IPS-20b (cell line): ENCODE data around the gene MYO1F.
"Not testable (repeated sequence)": the region's sequence is repeated elsewhere in the genome, so short reads cannot be mapped to it uniquely, and the experiment has no call there.

ENCODE experiments used
- H3K27ac ChIP-seq: one replicate; pipeline ENCODE4 v1.5.1; 2013; ENCODE audit warnings: low read length
- H3K27me3 ChIP-seq: 2 replicates; pipeline ENCODE4 v1.6.1; 2013; ENCODE audit warnings: mild to moderate bottlenecking, low read length, inconsistent platforms; ENCODE audit not compliant: insufficient read depth
- H3K36me3 ChIP-seq: 2 replicates; pipeline ENCODE4 v1.6.1; 2013; ENCODE audit warnings: low read depth, mild to moderate bottlenecking, inconsistent platforms, low read length, moderate library complexity; ENCODE audit not compliant: insufficient read depth
- H3K4me1 ChIP-seq: 2 replicates; pipeline ENCODE4 v1.6.1; 2013; ENCODE audit warnings: mild to moderate bottlenecking, control low read depth, inconsistent platforms, low read length, moderate library complexity; ENCODE audit not compliant: insufficient read depth
- H3K4me3 ChIP-seq: 2 replicates; pipeline ENCODE4 v1.5.1; 2013; ENCODE audit warnings: mild to moderate bottlenecking, low read length, inconsistent platforms
- H3K9ac ChIP-seq: 2 replicates; pipeline ENCODE4 v1.6.1; 2013; ENCODE audit warnings: low read depth, mild to moderate bottlenecking, inconsistent platforms, low read length, moderate library complexity
- H3K9me3 ChIP-seq: 2 replicates; pipeline ENCODE4 v1.6.1; 2013; ENCODE audit warnings: mild to moderate bottlenecking, low read depth, low read length, inconsistent platforms; ENCODE audit not compliant: insufficient read depth

The MYO1F gene

DNA sequence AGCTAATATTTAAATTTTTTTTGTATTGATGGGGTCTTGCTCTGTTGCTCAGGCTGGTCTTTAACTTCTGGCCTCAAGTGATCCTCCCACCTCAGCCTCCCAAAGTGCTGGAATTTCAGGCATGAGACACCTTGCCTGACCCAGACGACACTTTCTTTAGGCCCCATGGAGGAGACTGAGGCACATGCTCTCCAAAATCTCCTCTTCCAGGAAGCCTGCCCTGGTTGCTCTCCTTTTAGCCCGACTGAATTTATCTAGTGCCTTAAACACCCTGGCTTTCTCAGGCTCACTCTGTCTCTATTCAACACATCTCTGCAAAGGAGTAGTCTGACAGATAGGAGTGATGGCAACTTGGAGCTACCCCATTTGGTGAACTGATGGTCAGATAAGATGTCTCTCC lies 18.9 kb downstream of the MYO1F start:
- Histone ChIP-seq H3K27me3 (no peaks in the 10 kb centered on the region), H3K9ac (no peak overlapping the region; the same call in 1 of the 2 replicates), H3K27ac (no peak overlapping the region), H3K4me3 (no peak overlapping the region), H3K9me3 (no peaks in the 10 kb centered on the region), H3K36me3 (no peaks in the 10 kb centered on the region), H3K4me1 (no peaks in the 10 kb centered on the region)

DNA sequence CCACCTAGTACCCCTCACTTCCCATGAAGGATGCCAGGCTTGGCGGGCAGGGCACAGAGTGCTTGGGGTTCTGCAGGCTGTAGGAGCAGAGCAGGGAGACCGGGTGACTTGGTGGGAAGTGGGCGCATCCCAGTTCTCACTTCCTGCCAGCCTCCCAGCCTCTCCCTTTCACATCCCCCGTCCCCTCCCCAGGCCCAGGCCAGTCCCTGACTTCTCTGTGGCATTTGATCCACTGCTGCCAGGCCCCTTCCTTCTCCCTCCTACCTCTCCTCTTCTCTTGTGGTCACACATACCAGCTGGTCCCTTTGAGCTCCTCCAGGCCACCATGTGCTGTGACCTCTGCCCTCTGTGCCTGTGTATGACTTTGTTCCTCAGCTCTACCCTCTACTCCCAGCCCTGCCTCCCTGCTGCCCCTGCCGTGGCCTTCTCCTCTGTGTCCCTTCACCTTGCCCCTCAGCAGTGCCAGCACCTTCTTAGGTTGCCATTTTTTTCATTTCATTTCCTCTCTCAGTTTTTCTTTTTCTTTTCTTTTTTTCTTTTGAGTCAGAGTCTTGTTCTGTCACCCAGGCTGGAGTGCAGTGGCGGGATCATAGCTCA lies 19.5 kb downstream of the MYO1F start:
- Histone ChIP-seq H3K27ac (no peak overlapping the region), H3K9me3 (no peaks in the 10 kb centered on the region), H3K4me1 (no peaks in the 10 kb centered on the region), H3K36me3 (no peaks in the 10 kb centered on the region), H3K27me3 (no peaks in the 10 kb centered on the region), H3K4me3 (no peak overlapping the region), H3K9ac (no peak overlapping the region)

- not testable (repeated sequence) for H3K9me3 ChIP-seq, H3K27ac ChIP-seq, H3K4me1 ChIP-seq, H3K9ac ChIP-seq, H3K27me3 ChIP-seq, H3K36me3 ChIP-seq, H3K4me3 ChIP-seq
Measured at GRCh38 chr19:8553729-8554128, 23.5 kb downstream of the MYO1F start.

DNA sequence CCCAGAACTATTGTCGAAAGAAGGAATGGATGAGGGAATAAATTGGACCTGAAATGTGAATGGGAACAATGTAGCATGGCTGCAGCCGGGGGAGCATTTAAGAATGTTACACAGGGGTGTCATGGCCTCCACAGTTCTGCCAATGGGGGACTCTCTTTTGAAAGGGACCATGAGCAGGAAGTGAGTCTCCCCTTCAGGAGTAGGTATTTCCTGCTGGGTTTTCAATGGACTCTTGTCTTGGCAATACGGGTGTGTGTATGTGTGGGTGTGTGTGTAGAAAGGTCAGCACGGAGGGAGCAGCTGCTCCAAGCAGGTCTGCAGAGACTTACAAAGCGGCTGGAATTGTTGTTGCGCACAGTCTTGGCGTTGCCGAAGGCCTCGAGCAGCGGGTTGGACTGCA lies 24.4 kb downstream of the MYO1F start:
- no peak overlapping the region for H3K9ac ChIP-seq
- H3K4me1 ChIP-seq, result no peaks in the 10 kb centered on the region

GRCh38 chr19:8550070-8550469 lies 27.2 kb downstream of the MYO1F start:
- H3K27me3 ChIP-seq, result no peaks in the 10 kb centered on the region
- no peaks in the 10 kb centered on the region for H3K36me3 ChIP-seq
- H3K27ac ChIP-seq, result no peak overlapping the region
- H3K9ac ChIP-seq, result no peak overlapping the region
- no peaks in the 10 kb centered on the region for H3K4me1 ChIP-seq
- no peak overlapping the region for H3K4me3 ChIP-seq
- H3K9me3 ChIP-seq, result no peaks in the 10 kb centered on the region

More for the DNA sequence above, 24.4 kb downstream of the MYO1F start:
- Histone ChIP-seq H3K27ac (no peak overlapping the region), H3K4me3 (no peak overlapping the region), H3K36me3 (no peaks in the 10 kb centered on the region), H3K27me3 (no peaks in the 10 kb centered on the region), H3K9me3 (no peaks in the 10 kb centered on the region)

- Histone ChIP-seq H3K36me3 (no peaks in the 10 kb centered on the region), H3K27me3 (no peaks in the 10 kb centered on the region), H3K9ac (no peak overlapping the region), H3K9me3 (no peaks in the 10 kb centered on the region), H3K4me1 (no peaks in the 10 kb centered on the region), H3K4me3 (no peak overlapping the region), H3K27ac (no peak overlapping the region)
Measured at GRCh38 chr19:8545743-8546142, 31.5 kb downstream of the MYO1F start.

DNA sequence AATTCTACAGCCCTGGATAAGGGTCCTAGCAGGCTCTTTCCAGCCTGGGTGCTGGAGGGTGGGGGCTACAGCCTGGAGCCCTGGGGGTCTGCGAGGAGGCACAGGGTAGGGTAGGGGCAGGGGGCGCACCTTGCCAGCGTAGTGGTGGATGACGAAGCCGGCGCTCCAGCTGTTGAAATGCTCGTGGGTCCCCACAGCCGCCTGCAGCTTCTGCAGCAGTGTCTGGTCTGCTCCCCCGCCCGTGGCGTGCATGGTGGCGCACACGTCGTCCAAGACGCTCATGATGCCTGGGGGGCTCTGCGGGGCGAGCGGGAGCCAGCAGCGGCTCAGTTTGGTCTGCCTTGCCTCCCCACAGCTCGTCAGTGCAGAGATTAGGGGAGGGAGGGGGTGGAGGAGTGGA lies 33.1 kb downstream of the MYO1F start:
- H3K9ac ChIP-seq, result no peak overlapping the region
- H3K27me3 ChIP-seq, result no peaks in the 10 kb centered on the region
- H3K36me3 ChIP-seq, result no peaks in the 10 kb centered on the region
- no peaks in the 10 kb centered on the region for H3K9me3 ChIP-seq
- no peak overlapping the region for H3K4me3 ChIP-seq
- no peaks in the 10 kb centered on the region for H3K4me1 ChIP-seq
- H3K27ac ChIP-seq, result no peak overlapping the region

DNA sequence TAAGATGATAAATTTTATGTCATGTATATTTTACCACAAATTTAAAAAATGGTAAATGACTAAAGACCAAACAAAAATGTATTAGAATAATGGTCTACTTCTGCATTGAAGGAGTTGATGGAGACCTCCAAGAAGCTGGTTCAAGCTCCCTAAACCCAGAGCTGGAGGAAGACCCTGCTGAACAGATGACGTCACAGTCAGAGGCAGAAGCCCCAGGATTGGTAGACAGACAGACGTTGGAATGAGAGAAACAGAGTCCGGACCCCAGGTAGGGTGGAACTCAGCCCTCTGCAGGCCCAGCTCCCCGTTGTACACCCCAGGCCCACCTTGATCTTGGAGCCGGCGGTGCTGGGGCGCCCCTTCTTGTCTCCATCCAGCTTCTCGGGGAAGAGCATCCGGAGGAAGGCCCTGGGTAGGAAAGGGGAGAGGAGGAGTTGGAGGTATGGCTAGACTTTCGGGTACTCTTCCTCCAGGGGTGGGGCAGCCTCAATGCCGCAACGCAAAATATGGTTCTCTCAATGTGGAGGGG lies 37.6 kb downstream of the MYO1F start:
- H3K27me3 ChIP-seq, result no peaks in the 10 kb centered on the region
- no peaks in the 10 kb centered on the region for H3K36me3 ChIP-seq
- no peak overlapping the region for H3K27ac ChIP-seq
- H3K4me1 ChIP-seq, result no peaks in the 10 kb centered on the region
- no peaks in the 10 kb centered on the region for H3K9me3 ChIP-seq
- no peak overlapping the region for H3K9ac ChIP-seq
- no peak overlapping the region for H3K4me3 ChIP-seq

GRCh38 chr19:8537099-8537498 lies 40.1 kb downstream of the MYO1F start:
- H3K4me1 ChIP-seq, result no peaks in the 10 kb centered on the region
- no peaks in the 10 kb centered on the region for H3K36me3 ChIP-seq
- no peaks in the 10 kb centered on the region for H3K27me3 ChIP-seq
- no peak overlapping the region for H3K27ac ChIP-seq
- H3K4me3 ChIP-seq, result no peak overlapping the region
- no peaks in the 10 kb centered on the region for H3K9me3 ChIP-seq
- H3K9ac ChIP-seq, result no peak overlapping the region

DNA sequence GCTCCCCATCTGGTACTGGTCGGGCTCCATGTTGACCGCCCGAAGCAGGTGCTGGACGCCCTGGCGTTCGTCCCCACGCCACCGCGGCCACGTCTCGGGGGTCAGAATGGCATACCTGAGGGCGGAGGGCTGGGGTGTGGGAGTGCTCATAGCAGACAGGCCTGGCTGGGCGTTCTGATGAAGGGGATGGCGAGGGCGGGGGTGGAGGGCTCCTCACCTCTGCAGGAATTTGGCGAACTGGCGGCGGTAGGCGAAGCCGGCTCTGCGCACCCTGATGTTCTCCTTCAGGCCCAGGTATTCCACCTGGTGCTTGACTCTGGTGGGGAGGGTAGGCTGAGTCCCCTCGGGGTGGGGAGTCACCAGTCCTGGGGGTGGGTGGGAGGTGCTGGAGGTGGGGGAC lies 41.0 kb downstream of the MYO1F start:
- H3K4me1 ChIP-seq, result no peaks in the 10 kb centered on the region
- no peak overlapping the region for H3K4me3 ChIP-seq
- H3K36me3 ChIP-seq, result no peaks in the 10 kb centered on the region
- H3K9me3 ChIP-seq, result no peaks in the 10 kb centered on the region
- H3K27ac ChIP-seq, result no peak overlapping the region
- H3K27me3 ChIP-seq, result no peaks in the 10 kb centered on the region
- H3K9ac ChIP-seq, result no peak overlapping the region

- H3K36me3 ChIP-seq, result no peaks in the 10 kb centered on the region
- H3K4me1 ChIP-seq, result no peaks in the 10 kb centered on the region
- peaks cover under 1% of the 10 kb centered on the region; the same call in 1 of the 2 replicates for H3K27me3 ChIP-seq
- no peaks in the 10 kb centered on the region for H3K9me3 ChIP-seq
- H3K27ac ChIP-seq, result no peak overlapping the region
- no peak overlapping the region for H3K9ac ChIP-seq
- no peak overlapping the region for H3K4me3 ChIP-seq
Measured at GRCh38 chr19:8532225-8532624, 45.0 kb downstream of the MYO1F start.

- no peak overlapping the region for H3K27ac ChIP-seq
- H3K9me3 ChIP-seq, result no peaks in the 10 kb centered on the region
- H3K9ac ChIP-seq, result no peak overlapping the region
- H3K4me3 ChIP-seq, result no peak overlapping the region
- no peaks in the 10 kb centered on the region for H3K36me3 ChIP-seq
- no peaks in the 10 kb centered on the region for H3K4me1 ChIP-seq
- H3K27me3 ChIP-seq, result peaks cover 5% of the 10 kb centered on the region; the same call in 1 of the 2 replicates
Measured at GRCh38 chr19:8531470-8531869, 45.8 kb downstream of the MYO1F start.
